RCC 7860 (cell line): ENCODE results near the gene KLB.
A peak's percentile ranks its signal among the peaks of the same experiment; 100 is the strongest.

Source experiments
- DNase-seq: peaks from one replicate; pipeline ENCODE4 v3.0.0-alpha.2; 2015; ENCODE audit warnings: low spot score
- FAIRE-seq: peaks from 2 replicates; lab custom pipeline; 2012; peaks lifted over from hg19 to GRCh38; lab: Jason Lieb, UNC

The KLB gene

DNA sequence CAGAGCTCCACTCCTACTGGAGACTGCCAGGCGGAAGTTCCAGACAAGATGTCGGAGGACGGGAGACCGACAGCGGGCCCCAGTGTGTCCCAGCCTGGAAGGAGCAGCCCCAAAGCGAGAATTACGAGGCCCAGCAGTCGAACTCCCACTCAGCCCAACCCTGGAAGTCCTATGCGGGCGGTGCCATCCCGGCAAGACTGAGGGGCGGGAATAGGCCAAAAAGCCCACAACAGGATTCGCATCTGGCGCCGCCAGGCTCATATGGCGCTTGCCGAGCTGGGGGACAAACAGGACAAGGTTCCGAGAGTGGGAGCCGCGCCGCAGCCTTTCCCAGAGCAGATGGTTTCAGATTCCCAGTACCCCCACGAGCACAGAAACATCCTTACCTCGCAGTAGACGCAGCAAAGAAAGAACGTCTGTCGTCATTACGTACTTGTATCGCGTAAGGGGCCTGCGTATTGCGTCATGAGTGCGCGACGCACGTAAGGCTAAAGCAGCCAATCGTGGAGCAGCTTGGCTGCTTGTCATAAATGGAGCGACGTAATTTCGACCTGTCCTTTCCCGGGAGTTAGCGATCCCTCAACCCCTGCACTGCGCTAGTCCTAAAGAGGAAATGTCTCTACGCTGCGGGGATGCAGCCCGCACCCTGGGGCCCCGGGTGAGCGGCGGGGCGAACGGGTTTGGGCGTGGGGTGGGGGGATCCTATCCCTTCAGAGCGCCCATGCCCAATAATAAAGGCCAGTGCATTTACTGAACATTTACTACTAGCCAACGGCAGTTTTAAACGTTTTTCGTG lies 52.0 kb downstream of the KLB start, which contains the start of the genes LIAS and RPL9:
TSS of gene LIAS (plus strand) at position 552 of the 796 bp plus-strand sequence. CDS start at position 614, 62 bp downstream.
TSS of gene RPL9 (minus strand) at position 418 of the 796 bp plus-strand sequence. CDS start 483 bp downstream, outside the sequence.
- peak; percentile 97 for DNase-seq
- peak; percentile 87 for FAIRE-seq

- DNase-seq (peak; percentile 59), FAIRE-seq (peak; percentile 52)
Measured at GRCh38 chr4:39464886-39465501, 58.3 kb downstream of the KLB start.

GRCh38 chr4:39466747-39467146 lies 60.0 kb downstream of the KLB start:
- DNase-seq (peak; percentile 88), FAIRE-seq (peak; percentile 99)

GRCh38 chr4:39467464-39467863 lies 60.7 kb downstream of the KLB start:
- no peak for DNase-seq
- no peak for FAIRE-seq

GRCh38 chr4:39469429-39470077 lies 62.8 kb downstream of the KLB start:
- DNase-seq (peak; percentile 83), FAIRE-seq (peak; percentile 96)

DNA sequence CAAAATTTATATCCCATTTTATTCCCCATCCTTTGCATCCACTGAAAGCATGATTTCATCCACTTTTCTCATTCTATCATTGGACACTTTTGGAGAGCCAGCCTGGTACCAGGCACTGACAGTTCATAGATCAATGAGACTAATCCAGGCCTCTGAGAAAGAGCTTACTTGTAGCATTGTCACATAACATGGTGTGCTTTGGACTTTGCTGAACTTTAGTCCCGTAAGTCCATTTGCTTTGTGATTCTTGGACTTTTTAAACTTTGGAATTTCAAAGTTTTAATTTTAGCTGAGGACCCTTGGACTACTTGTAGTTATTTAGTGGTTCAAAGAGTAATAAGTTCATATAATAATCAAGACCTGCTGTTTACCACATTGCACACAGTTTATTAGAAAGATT lies 63.7 kb downstream of the KLB start:
- no peak for DNase-seq
- FAIRE-seq, result no peak

- DNase-seq (no peak), FAIRE-seq (no peak)
Measured at GRCh38 chr4:39472396-39472795, 65.7 kb downstream of the KLB start.

DNA sequence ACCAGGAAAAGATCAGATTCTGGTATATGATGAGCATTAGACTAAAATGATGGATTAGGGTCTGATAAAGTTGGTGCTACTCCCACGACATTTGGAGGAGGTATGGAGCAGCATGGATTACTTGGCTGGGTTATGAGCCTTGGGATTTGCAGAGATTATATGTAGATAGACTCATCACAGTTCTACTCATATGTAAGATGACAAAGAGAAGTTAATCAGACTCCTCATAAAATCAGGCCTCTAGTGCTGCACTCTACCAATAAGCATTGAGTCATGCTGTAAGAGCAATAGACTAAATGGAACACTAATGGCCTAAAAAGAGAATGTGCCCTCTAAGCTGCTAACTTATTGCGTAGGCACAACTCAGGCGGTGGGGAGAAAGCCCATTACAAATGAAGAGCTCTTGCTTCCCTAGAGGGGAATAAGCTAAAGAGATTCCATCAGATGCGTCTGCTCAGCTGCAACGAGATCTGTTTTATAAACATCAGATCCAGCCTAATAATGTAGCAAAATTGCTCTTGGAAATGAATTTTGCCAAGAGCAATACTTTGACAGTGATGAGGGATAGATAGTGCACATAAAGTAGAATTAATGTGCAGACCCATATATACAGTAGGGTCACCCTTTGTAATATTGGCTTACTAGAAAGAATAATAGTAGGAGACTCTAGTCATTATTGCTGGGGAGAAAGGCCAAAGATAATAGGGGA lies 69.6 kb downstream of the KLB start:
- DNase-seq (no peak), FAIRE-seq (no peak)

DNA sequence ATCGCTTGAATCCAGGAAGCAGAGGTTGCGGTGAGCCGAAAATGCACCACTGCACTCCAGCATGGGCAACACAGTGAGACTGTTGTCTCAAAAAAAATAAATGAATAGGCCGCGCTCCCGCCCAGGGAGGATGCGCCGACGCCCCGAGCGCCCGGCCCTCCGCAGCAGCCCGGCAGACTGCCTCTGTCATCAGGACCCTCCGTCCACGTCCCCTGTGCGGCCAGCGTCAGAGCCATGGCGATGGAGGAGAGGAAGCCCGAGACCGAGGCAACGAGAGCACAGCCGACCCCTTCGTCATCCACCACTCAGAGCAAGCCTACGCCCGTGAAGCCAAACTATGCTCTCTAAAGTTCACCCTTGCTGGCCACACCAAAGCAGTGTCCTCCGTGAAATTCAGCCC lies 73.5 kb downstream of the KLB start:
- FAIRE-seq, result no peak

DNA sequence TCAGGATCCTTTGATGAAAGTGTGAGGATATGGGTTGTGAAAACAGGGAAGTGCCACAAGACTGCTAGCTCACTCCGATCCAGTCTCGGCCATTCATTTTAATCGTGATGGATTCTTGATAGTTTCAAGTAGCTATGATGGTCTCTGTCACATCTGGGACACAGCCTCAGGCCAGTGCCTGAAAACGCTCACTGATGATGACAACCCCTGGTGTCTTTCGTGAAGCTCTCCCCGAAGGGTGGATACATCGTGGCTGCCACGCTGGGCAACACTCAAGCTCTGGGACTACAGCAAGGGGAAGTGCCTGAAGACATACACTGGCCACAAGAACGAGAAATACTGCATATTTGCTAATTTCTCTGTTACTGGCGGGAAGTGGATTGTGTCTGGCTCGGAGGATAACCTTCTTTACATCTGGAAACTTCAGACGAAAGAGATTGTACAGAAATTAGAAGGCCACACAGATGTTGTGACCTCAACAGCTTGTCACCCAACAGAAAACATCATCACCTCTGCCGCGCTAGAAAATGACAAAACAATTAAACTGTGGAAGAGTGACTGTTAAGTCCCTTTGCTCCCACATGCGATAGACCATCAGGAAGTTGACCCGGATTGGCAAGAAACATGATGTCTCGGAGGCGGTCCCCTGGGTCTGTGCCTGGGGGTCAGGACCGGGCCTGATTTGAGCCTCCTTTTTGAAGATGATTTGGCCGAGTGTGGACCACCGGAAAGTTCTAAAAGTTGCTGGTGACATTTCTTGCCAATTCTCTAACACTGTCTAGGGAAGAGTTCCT lies 74.4 kb downstream of the KLB start:
- DNase-seq (no peak), FAIRE-seq (no peak)

More for the DNA sequence above, 73.5 kb downstream of the KLB start:
- no peak for DNase-seq

DNA sequence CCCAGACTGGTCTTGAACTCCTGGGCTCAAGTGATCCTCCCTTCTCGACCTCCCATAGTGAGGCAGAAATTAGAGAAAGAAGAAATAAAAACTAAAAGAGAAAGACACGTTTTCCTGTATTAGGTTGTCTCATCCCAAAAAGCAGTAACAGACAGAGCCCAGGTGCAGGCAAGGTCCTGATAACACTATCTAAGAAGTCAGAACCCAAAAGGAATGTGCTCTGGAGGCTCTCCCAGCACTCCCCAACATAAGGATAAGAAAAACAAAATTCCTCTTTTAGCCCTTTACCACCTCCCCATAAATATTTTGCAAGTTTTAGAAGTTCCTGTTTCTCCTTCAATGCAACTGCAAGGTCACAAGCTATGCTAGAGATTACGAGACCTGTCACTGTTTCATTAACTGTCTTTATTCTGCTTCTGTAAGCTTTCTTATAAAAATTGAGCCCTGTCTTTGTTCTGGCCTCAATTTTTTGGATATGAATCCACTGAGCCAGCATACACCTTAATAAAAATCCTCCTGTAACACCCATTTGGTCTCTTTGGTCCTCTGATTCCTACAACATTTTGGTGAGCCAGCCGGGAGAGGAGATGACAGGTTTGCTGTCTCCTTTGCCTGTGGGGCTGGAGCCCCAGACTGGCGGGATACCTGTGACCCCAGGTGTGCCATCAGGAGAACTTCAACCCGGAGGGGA lies 78.0 kb downstream of the KLB start:
- FAIRE-seq (no peak), DNase-seq (no peak)

DNA sequence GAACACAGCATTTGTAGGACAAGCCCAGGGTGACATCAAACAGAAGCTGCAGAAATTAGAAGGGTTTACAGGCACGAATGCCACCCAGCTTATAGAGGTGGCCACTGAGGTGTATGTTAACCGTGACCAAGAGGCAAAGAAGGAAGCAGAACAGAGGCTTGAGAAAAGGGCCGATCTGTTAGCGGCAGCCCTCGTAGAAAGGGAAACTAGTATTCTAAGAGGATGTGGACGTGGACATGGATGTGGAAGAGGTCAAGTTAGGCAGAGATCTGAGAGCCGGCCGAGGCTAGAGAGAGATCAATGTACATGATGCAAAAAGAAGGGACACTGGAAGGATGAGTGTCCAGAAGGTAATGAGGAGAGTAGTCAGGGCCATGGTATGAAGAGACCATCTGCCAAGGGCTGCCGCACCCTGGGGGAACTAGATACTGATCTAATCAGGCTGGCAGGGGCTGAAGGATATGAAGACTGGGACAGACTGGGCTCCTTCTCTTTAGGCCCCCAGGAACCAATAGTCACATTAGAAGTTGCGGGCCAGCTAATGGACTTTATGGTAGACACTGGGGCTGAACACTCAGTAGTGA lies 79.6 kb downstream of the KLB start:
- no peak for FAIRE-seq
- no peak for DNase-seq

GRCh38 chr4:39490322-39490721 lies 83.6 kb downstream of the KLB start:
- DNase-seq (no peak), FAIRE-seq (no peak)

DNA sequence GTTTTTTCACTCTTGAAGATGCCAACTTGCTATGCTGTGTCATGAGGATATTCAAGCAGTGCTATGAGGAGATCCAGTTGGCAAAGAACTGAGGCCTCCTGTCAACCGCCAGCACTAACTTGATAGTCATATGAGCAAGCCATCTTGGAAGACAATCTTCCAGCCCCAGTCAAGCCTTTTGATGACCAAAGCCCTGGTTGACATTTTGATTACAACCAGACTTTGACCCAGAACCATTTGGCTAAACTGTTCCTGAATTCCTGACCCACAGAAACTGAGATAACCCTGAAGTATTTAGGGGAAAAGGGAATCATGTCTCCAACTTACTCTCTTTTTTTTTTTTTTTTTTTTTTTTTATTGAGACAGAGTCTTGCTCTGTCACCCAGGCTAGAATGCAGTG lies 87.6 kb downstream of the KLB start:
- DNase-seq (no peak), FAIRE-seq (no peak)

DNA sequence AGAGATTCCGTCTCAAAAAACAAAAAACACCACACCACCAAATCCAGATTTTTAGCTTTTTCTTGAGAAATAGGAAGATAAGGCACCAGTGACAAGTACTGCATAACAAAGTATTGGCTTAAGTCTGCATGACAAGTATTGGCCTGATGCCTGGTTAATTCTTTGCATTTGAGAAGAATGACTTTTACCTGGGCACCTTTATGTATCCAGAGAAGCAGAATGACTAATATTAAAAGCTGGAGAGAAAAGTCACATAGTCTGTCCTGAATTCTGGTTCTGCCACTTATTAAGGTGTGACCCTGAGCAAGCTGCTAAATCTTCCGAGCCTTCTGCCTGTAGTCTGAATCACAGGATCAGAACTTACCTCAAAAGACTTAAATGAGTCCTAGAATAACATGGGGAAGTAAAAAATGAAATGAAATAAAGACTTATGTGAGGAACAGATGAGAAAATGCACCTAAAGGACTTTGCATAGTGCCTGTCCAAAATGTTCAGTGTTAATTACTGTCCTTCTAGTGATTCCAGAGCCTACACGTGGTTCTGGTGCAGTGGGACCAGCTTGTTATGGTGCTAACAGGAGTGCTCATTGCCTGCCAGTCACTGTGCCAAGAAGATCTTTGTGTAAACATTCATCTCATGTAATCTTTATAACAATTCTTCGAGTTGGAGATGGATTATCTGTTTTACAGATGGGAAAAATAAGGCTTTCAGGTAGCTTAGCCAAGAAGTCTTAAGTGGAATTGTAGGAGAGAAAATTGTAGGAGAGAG lies 88.9 kb downstream of the KLB start:
- DNase-seq (no peak), FAIRE-seq (no peak)

DNA sequence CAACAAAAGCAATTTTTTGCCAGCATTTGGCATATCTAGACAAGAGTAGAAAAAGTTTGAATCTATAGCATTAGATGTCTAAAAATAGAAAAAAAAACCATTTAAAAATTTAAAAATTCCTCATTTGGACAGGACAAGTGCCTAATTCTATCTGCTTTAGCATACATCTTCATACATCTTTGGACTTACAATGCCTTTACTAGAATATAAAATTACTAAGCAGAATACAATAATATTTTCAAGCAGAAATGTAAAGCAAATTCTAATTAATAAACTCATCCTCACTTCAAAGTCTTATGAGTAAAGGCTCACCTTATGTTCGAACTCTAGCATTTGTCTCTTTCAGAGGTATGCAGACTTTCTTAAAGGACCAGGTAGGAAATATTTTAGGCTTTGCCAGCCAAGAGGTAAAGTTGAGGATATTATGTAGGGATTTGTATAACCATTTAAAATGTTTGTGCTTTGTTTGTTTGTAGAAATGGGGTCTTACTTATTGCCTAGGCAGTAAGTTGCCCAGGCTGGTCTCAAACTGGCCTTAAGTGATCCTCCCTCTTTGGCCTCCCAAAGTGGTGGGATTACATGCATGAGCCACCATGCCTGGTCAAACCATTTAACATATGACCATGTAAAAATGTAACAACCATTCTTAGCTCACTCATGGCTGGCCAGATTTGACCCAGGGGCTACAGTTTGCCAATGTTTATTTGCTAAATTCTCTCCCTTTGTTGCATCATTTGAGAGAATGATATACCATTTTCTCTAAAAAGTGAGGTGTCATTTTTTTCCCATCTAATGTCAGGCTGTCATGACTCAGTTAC lies 91.4 kb downstream of the KLB start:
- no peak for DNase-seq
- FAIRE-seq, result no peak

DNA sequence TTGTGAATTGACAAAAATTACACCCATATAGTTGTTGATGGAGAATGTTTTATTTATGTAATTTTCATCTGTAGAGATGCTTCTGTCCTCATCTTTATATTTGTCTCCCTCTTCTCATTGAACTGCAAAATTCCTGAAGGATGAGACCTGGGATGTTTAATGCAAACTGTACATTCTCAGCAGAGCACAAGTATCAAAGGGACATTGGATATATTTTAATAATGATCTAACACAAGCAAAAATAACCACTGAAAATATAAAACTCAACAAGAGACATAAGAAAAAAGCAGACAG lies 91.9 kb downstream of the KLB start:
- FAIRE-seq (no peak), DNase-seq (no peak)
